ENCODE results near the gene TBC1D2B. TPM values are rescaled to one million over a fixed set of nuclear protein-coding genes. Genes with fewer than 3 reads are reported as not detected.
"Not testable (repeated sequence)": the region's sequence is repeated elsewhere in the genome, so short reads cannot be mapped to it uniquely, and the experiment has no call there.

TBC1D2B gene
- total and polyA plus RNA-seq, 4 donors, result 8.4 to 119 (median 22.0) TPM

DNA sequence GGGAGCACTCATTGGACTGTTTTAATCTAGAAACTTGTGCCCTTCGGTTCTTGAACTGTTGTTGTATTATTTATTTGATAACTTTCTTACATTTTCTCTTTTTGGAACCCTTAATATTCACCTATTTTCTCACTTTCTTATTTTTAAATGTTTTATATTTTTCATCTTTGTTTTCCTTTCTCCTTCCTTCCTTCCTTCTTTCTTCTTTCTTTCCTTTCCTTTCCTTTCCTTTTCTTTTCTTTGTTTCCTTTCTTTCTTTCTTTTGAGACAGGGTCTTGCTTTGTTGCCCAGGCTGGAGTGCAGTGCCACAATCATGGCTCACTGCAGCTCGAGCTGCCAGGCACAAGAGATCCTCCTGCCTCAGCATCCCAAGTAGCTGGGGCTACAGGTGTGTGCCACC, 108.5 kb downstream of the TBC1D2B start:
- Histone ChIP-seq H3K27me3 (ENCODE audit: control insufficient read depth in 4 of 4, insufficient read depth in 4 of 4, low read length in 3 of 4) (no peaks in the 10 kb centered on the region), H3K4me3 (ENCODE audit: low read depth in 1 of 3, low read length in 3 of 3) (no peak overlapping the region), H3K27ac (ENCODE audit: low read depth in 1 of 2, low read length in 2 of 2) (no peak overlapping the region), H3K9ac (ENCODE audit: low read depth in 1 of 2, low read length in 2 of 2) (no peak overlapping the region), H3K36me3 (ENCODE audit: control insufficient read depth in 4 of 4, insufficient read depth in 3 of 4, low read depth in 1 of 4, low read length in 3 of 4) (no peaks in the 10 kb centered on the region), H3K4me1 (ENCODE audit: control insufficient read depth in 4 of 4, insufficient read depth in 4 of 4, low read length in 3 of 4) (peaks cover 0 to 3% (median 0%) of the 10 kb centered on the region in 4 donors), H3K9me3 (ENCODE audit: control insufficient read depth in 4 of 4, low read length in 3 of 4) (no peaks in the 10 kb centered on the region)
- 90% methylated on average over 2 of the region's 2 CpGs for WGBS
- TF ChIP-seq FOXA2 (IDR thresholded peaks at IDR 0.05), result no peak
- TF ChIP-seq TAF1 (conservative IDR thresholded peaks at IDR 0.05), result no peak
- TF ChIP-seq HNF4G (IDR thresholded peaks at IDR 0.05), result no peak
- no peak for TF ChIP-seq FOXA1 (IDR thresholded peaks at IDR 0.05)
- no peak for TF ChIP-seq GABPA (IDR thresholded peaks at IDR 0.05 in 1 of 2, conservative IDR thresholded peaks at IDR 0.05 in 1 of 2)
- no peak for TF ChIP-seq YY1 (IDR thresholded peaks at IDR 0.05)
- TF ChIP-seq, protein P1, sequence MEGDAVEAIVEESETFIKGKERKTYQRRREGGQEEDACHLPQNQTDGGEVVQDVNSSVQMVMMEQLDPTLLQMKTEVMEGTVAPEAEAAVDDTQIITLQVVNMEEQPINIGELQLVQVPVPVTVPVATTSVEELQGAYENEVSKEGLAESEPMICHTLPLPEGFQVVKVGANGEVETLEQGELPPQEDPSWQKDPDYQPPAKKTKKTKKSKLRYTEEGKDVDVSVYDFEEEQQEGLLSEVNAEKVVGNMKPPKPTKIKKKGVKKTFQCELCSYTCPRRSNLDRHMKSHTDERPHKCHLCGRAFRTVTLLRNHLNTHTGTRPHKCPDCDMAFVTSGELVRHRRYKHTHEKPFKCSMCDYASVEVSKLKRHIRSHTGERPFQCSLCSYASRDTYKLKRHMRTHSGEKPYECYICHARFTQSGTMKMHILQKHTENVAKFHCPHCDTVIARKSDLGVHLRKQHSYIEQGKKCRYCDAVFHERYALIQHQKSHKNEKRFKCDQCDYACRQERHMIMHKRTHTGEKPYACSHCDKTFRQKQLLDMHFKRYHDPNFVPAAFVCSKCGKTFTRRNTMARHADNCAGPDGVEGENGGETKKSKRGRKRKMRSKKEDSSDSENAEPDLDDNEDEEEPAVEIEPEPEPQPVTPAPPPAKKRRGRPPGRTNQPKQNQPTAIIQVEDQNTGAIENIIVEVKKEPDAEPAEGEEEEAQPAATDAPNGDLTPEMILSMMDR (IDR thresholded peaks at IDR 0.05; ENCODE audit: low read depth, low read length, missing input control), result no peak
- no peak for DNase-seq (ENCODE audit: low spot score)

DNA sequence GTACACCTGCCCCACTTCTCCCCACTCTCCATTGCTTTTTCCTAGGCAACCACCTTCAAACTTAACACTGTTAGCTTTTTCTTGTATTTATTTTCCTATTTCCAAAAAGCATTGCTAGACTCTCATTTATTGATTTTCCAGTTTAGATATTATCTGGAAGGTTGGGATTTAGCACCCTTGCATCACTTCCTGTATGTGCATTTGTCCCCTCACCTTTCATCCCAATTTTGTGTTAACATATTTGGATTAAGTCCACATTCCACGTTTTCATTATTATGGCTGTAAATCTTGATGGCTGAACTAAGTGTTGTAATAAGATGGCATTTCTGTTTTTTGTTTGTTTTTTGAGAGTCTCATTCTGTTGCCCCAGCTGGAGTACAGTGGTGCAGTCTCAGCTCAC, 109.7 kb downstream of the TBC1D2B start:
- Histone ChIP-seq H3K9me3 (ENCODE audit: control insufficient read depth in 4 of 4, low read length in 3 of 4) (no peaks in the 10 kb centered on the region), H3K9ac (ENCODE audit: low read depth in 1 of 2, low read length in 2 of 2) (no peak overlapping the region), H3K27me3 (ENCODE audit: control insufficient read depth in 4 of 4, insufficient read depth in 4 of 4, low read length in 3 of 4) (no peaks in the 10 kb centered on the region), H3K4me1 (ENCODE audit: control insufficient read depth in 4 of 4, insufficient read depth in 4 of 4, low read length in 3 of 4) (no peaks in the 10 kb centered on the region), H3K36me3 (ENCODE audit: control insufficient read depth in 4 of 4, insufficient read depth in 3 of 4, low read depth in 1 of 4, low read length in 3 of 4) (no peaks in the 10 kb centered on the region), H3K4me3 (ENCODE audit: low read depth in 1 of 3, low read length in 3 of 3) (no peak overlapping the region), H3K27ac (ENCODE audit: low read depth in 1 of 2, low read length in 2 of 2) (no peak overlapping the region)
- 28% methylated on average over 1 of the region's 1 CpG for WGBS
- TF ChIP-seq, protein P2, sequence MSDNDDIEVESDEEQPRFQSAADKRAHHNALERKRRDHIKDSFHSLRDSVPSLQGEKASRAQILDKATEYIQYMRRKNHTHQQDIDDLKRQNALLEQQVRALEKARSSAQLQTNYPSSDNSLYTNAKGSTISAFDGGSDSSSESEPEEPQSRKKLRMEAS (IDR thresholded peaks at IDR 0.05), result no peak
- no peak for TF ChIP-seq JUND (IDR thresholded peaks at IDR 0.05)
- peak in 1 of 2 donors; percentile 60 for TF ChIP-seq EGR1 (IDR thresholded peaks at IDR 0.05; ENCODE audit: low read depth in 2 of 2)
- TF ChIP-seq RXRA (IDR thresholded peaks at IDR 0.05), result peak; percentile 27 to 69
- TF ChIP-seq HNF4G (IDR thresholded peaks at IDR 0.05), result no peak
- TF ChIP-seq, protein P3, sequence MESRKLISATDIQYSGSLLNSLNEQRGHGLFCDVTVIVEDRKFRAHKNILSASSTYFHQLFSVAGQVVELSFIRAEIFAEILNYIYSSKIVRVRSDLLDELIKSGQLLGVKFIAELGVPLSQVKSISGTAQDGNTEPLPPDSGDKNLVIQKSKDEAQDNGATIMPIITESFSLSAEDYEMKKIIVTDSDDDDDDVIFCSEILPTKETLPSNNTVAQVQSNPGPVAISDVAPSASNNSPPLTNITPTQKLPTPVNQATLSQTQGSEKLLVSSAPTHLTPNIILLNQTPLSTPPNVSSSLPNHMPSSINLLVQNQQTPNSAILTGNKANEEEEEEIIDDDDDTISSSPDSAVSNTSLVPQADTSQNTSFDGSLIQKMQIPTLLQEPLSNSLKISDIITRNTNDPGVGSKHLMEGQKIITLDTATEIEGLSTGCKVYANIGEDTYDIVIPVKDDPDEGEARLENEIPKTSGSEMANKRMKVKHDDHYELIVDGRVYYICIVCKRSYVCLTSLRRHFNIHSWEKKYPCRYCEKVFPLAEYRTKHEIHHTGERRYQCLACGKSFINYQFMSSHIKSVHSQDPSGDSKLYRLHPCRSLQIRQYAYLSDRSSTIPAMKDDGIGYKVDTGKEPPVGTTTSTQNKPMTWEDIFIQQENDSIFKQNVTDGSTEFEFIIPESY (IDR thresholded peaks at IDR 0.05), result no peak
- TF ChIP-seq, protein P4, sequence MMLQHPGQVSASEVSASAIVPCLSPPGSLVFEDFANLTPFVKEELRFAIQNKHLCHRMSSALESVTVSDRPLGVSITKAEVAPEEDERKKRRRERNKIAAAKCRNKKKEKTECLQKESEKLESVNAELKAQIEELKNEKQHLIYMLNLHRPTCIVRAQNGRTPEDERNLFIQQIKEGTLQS (IDR thresholded peaks at IDR 0.05), result no peak
- TF ChIP-seq FOXA1 (IDR thresholded peaks at IDR 0.05), result no peak
- peak; percentile 36 to 57 for TF ChIP-seq HNF4A (conservative IDR thresholded peaks at IDR 0.05)
- peak; percentile 23 for TF ChIP-seq SP1 (IDR thresholded peaks at IDR 0.05)
- TF ChIP-seq TAF1 (conservative IDR thresholded peaks at IDR 0.05), result no peak
- no peak for TF ChIP-seq YY1 (IDR thresholded peaks at IDR 0.05)
- no peak for TF ChIP-seq FOXA2 (IDR thresholded peaks at IDR 0.05)
- TF ChIP-seq, protein P1 (IDR thresholded peaks at IDR 0.05; ENCODE audit: low read depth, low read length, missing input control), result no peak
- TF ChIP-seq NR2F2 (IDR thresholded peaks at IDR 0.05), result no peak
- peak; percentile 8 to 9 for TF ChIP-seq RAD21 (IDR thresholded peaks at IDR 0.05)
- TF ChIP-seq, protein P5, sequence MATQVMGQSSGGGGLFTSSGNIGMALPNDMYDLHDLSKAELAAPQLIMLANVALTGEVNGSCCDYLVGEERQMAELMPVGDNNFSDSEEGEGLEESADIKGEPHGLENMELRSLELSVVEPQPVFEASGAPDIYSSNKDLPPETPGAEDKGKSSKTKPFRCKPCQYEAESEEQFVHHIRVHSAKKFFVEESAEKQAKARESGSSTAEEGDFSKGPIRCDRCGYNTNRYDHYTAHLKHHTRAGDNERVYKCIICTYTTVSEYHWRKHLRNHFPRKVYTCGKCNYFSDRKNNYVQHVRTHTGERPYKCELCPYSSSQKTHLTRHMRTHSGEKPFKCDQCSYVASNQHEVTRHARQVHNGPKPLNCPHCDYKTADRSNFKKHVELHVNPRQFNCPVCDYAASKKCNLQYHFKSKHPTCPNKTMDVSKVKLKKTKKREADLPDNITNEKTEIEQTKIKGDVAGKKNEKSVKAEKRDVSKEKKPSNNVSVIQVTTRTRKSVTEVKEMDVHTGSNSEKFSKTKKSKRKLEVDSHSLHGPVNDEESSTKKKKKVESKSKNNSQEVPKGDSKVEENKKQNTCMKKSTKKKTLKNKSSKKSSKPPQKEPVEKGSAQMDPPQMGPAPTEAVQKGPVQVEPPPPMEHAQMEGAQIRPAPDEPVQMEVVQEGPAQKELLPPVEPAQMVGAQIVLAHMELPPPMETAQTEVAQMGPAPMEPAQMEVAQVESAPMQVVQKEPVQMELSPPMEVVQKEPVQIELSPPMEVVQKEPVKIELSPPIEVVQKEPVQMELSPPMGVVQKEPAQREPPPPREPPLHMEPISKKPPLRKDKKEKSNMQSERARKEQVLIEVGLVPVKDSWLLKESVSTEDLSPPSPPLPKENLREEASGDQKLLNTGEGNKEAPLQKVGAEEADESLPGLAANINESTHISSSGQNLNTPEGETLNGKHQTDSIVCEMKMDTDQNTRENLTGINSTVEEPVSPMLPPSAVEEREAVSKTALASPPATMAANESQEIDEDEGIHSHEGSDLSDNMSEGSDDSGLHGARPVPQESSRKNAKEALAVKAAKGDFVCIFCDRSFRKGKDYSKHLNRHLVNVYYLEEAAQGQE (IDR thresholded peaks at IDR 0.05), result no peak
- peak in 1 of 2 donors; percentile 56 for TF ChIP-seq GABPA (IDR thresholded peaks at IDR 0.05 in 1 of 2, conservative IDR thresholded peaks at IDR 0.05 in 1 of 2)
- DNase-seq (ENCODE audit: low spot score), result no peak

DNA sequence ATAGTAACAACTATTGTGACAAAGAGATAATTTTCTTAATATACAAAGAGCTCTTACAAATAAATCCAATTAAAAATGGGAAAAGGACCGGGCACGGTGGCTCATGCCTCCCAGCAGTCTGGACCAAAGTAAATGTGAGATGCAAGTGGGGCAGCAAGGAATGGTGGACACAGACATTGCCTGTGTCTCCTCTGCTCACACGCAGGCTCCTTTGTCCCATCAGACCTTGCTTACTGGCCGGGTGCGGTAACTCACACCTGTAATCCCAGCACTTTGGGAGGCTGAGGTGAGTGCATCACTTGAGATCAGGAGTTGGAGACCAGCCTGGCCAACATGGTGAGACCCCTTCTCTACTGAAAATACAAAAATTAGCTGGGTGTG, 110.3 kb downstream of the TBC1D2B start:
- not testable (repeated sequence) for H3K4me1 ChIP-seq (ENCODE audit: control insufficient read depth in 4 of 4, insufficient read depth in 4 of 4, low read length in 3 of 4); H3K9ac ChIP-seq (ENCODE audit: low read depth in 1 of 2, low read length in 2 of 2); H3K4me3 ChIP-seq (ENCODE audit: low read depth in 1 of 3, low read length in 3 of 3); H3K9me3 ChIP-seq (ENCODE audit: control insufficient read depth in 4 of 4, low read length in 3 of 4); H3K27me3 ChIP-seq (ENCODE audit: control insufficient read depth in 4 of 4, insufficient read depth in 4 of 4, low read length in 3 of 4); H3K36me3 ChIP-seq (ENCODE audit: control insufficient read depth in 4 of 4, insufficient read depth in 3 of 4, low read depth in 1 of 4, low read length in 3 of 4); DNase-seq (ENCODE audit: low spot score); H3K27ac ChIP-seq (ENCODE audit: low read depth in 1 of 2, low read length in 2 of 2)
- 72% methylated on average over 5 of the region's 5 CpGs for WGBS

Data from liver (tissue), 9 donors.